Caco-2 (cell line): Measurements from ENCODE around the gene ZPBP. TPM values are rescaled to one million over a fixed set of nuclear protein-coding genes. Genes with fewer than 3 reads are reported as not detected.
A peak's percentile ranks its signal among the peaks of the same experiment; 100 is the strongest.

Source experiments
- Bru-seq: library from RNA; stranded (reverse); fragments of 400-500 nt; gene quantifications from one replicate; lab custom pipeline; 2021; lab: Mats Ljungman, UMichigan
- BruChase-seq, 2 experiments: library from RNA; stranded (reverse); fragments of 400-500 nt; gene quantifications; one replicate each; lab custom pipeline; 2021; lab: Mats Ljungman, UMichigan
- BruUV-seq: library from RNA; stranded (reverse); fragments of 400-500 nt; replicated peaks from 2 replicates; lab custom pipeline; 2021; lab: Mats Ljungman, UMichigan
- CTCF ChIA-PET: fragments of 300-600 bp; sonication (Branson Sonifier 250); formaldehyde crosslinking; loops from one replicate; lab custom pipeline; 2022; ENCODE audit warnings: antibody characterized with exemption; lab: Charles Lee
- POLR2A ChIA-PET: fragments of 300-600 bp; sonication (Branson Sonifier 250); formaldehyde crosslinking; loops from one replicate; lab custom pipeline; 2022; ENCODE audit warnings: antibody characterized with exemption; lab: Charles Lee
- DNase-seq, 2 experiments: peaks; one replicate each; pipeline versions ENCODE4 v3.0.0 to v3.0.0-alpha.2; 2020 to 2022
- H3K27me3 ChIP-seq: replicated peaks from 2 replicates; pipeline ENCODE4 v1.6.0; 2011; ENCODE audit warnings: low read length; ENCODE audit not compliant: control insufficient read depth, insufficient read depth
- H3K36me3 ChIP-seq: 2 replicates; pipeline ENCODE4 v1.5.1; 2011; ENCODE audit warnings: low read length; ENCODE audit not compliant: control insufficient read depth, insufficient read depth
- H3K4me1 ChIP-seq: fragments of 250-450 bp; sonication (Bioruptor Pico); 2 replicates; pipeline ENCODE4 v1.5.1; 2020; ENCODE audit warnings: mild to moderate bottlenecking
- H3K4me3 ChIP-seq: 2 replicates; pipeline ENCODE4 v1.5.1; 2011; ENCODE audit warnings: low read depth, mild to moderate bottlenecking, control low read depth, low read length
- H3K9me3 ChIP-seq: fragments of 250-450 bp; sonication (Bioruptor Pico); 2 replicates; pipeline ENCODE4 v1.5.1; 2020; ENCODE audit warnings: mild to moderate bottlenecking, moderate library complexity
- H3K27ac Mint-ChIP-seq: one replicate; pipeline ENCODE4 v1.8.0; 2022; ENCODE audit warnings: mixed read lengths; ENCODE audit not compliant: unreplicated experiment
- H3K27me3 Mint-ChIP-seq: one replicate; pipeline ENCODE4 v1.8.0; 2022; ENCODE audit warnings: mixed read lengths; ENCODE audit not compliant: insufficient read depth, unreplicated experiment
- H3K36me3 Mint-ChIP-seq: one replicate; pipeline ENCODE4 v1.8.0; 2022; ENCODE audit warnings: mild to moderate bottlenecking, mixed read lengths; ENCODE audit not compliant: insufficient read depth, unreplicated experiment
- H3K4me1 Mint-ChIP-seq: one replicate; pipeline ENCODE4 v1.8.0; 2022; ENCODE audit warnings: low read depth, mixed read lengths; ENCODE audit not compliant: unreplicated experiment
- H3K4me3 Mint-ChIP-seq: one replicate; pipeline ENCODE4 v1.8.0; 2022; ENCODE audit warnings: mild to moderate bottlenecking, moderate library complexity, mixed read lengths; ENCODE audit not compliant: unreplicated experiment
- H3K9me3 Mint-ChIP-seq: one replicate; pipeline ENCODE4 v1.8.0; 2022; ENCODE audit warnings: mixed read lengths; ENCODE audit not compliant: unreplicated experiment
- intact Hi-C: fragments of 100-400 bp; cut with micrococcal nuclease; formaldehyde crosslinking; loops from one replicate; pipeline ENCODE4 v1.10.0; 2022; ENCODE audit not compliant: unreplicated experiment
- long read RNA-seq: library from polyadenylated mRNA; stranded (forward); transcript quantifications from one replicate; pipeline ENCODE4 v2.0.0, GENCODE V29; 2022
- total RNA-seq: library from RNA; stranded (reverse); gene quantifications from 2 replicates; pipeline ENCODE4 v1.2.3, GENCODE V29; 2022
- TF ChIP-seq, protein P1 (sequence below), 2 experiments: fragments of 200-600 bp in 1 of 2; IDR thresholded peaks; 1 replicate in 1 of 2; 2 replicates in 1 of 2; pipeline versions ENCODE4 v1.5.1 to v1.8.0; 2011 to 2022; ENCODE audit warnings: antibody characterized with exemption in 1 of 2, control low read depth in 1 of 2, inconsistent platforms in 1 of 2, low read depth in 1 of 2, low read length in 1 of 2, mild to moderate bottlenecking in 1 of 2, moderate library complexity in 1 of 2; ENCODE audit not compliant: insufficient read depth in 1 of 2, severe bottlenecking in 1 of 2, unreplicated experiment in 1 of 2

Gene ZPBP
- total RNA-seq (not detected in 2 replicates), Bru-seq, nascent RNA (not detected), BruChase-seq, experiment 1, labeled RNA remaining after a 2-hour chase (percentile 2 among the genes with signal in this experiment), BruChase-seq, experiment 2, labeled RNA remaining after a 6-hour chase (percentile 1 among the genes with signal in this experiment)
- long read RNA-seq = 0 reads

DNA sequence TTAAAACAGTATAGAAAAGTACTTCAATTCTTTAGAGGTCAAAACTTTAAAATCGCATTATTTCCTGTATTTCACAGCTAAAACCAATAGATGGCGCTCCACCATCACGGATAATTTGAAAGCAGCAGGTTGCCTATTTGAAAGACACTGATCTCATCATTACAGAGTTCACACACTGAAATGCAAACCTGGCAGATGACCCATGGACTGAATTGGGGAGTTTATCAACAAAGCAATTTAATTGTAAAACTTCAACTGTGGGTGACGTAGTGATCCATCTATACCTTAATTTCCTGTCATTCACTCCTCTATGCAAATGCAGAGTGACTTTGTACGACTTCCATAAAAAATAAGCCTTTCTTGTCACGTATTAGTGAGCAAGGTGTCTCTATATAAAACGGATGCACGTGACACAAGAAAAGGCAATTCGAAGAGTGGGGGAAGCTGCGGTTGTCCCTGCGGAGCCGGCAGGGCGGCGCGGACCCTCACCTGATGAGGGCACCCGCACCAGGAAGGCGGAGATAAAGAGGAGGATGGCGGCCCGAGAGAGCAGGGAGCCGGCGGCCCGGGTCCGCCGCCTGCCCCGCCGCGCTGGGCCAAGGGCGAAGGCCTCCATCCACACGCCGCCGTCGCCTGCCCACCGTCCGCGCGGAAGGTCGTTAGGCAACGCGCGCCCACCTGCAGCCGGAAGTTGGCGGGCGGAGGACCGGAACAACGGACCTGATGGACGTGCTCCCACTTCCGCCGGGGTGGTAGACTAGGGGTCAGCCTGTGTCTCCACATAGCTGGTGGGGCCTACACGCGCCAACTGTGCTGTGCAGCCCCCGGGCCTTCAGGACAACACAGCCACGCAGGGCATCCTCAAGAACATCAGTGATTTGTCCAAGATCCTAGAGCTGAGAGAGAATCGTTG lies at the start of gene ZPBP:
Gene ZPBP (minus strand): TSS at position 668 of the 913 bp plus-strand sequence. CDS start 52 bp downstream, at position 616.
- Mint-ChIP-seq H3K4me3 (no peak within 1 kb of the TSS), H3K27ac (no peak within 1 kb of the TSS), H3K27me3 (peaks cover 3% of the 10 kb centered on the region), H3K36me3 (no peaks in the 10 kb centered on the region), H3K4me1 (no peaks in the 10 kb centered on the region), H3K9me3 (no peaks in the 10 kb centered on the region)
- no TSS peak for BruUV-seq
- 0 out of 2 replicates have a peak, but pooled peaks cover 6% of the 10 kb centered on the region for H3K9me3 ChIP-seq
- H3K4me1 ChIP-seq = no peaks in the 10 kb centered on the region
- CTCF ChIA-PET = interaction anchor here (0.6 to 1.1 kb wide), 7 partner anchors 24 to 1275 kb away, joined by 3 to 8 read pairs (median 3); no protein-coding TSS in a partner anchor
- POLR2A ChIA-PET = no interaction called here
- peak in 1 of 2 experiments; percentile 40 for DNase-seq
- intact Hi-C loops = loop anchor here (1.0 to 2.0 kb wide), 6 partner anchors 112 to 1068 kb away; no protein-coding TSS in a partner anchor
- no peaks in the 10 kb centered on the region for H3K36me3 ChIP-seq
- H3K4me3 ChIP-seq = no peak within 1 kb of the TSS
- TF ChIP-seq, protein P1, sequence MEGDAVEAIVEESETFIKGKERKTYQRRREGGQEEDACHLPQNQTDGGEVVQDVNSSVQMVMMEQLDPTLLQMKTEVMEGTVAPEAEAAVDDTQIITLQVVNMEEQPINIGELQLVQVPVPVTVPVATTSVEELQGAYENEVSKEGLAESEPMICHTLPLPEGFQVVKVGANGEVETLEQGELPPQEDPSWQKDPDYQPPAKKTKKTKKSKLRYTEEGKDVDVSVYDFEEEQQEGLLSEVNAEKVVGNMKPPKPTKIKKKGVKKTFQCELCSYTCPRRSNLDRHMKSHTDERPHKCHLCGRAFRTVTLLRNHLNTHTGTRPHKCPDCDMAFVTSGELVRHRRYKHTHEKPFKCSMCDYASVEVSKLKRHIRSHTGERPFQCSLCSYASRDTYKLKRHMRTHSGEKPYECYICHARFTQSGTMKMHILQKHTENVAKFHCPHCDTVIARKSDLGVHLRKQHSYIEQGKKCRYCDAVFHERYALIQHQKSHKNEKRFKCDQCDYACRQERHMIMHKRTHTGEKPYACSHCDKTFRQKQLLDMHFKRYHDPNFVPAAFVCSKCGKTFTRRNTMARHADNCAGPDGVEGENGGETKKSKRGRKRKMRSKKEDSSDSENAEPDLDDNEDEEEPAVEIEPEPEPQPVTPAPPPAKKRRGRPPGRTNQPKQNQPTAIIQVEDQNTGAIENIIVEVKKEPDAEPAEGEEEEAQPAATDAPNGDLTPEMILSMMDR (IDR thresholded peaks at IDR 0.05; ENCODE audit: insufficient read depth in 1 of 2, low read depth in 1 of 2, low read length in 1 of 2, severe bottlenecking in 1 of 2, unreplicated experiment in 1 of 2) = peak; percentile 54 to 74
- H3K27me3 ChIP-seq = no peaks in the 10 kb centered on the region

DNA sequence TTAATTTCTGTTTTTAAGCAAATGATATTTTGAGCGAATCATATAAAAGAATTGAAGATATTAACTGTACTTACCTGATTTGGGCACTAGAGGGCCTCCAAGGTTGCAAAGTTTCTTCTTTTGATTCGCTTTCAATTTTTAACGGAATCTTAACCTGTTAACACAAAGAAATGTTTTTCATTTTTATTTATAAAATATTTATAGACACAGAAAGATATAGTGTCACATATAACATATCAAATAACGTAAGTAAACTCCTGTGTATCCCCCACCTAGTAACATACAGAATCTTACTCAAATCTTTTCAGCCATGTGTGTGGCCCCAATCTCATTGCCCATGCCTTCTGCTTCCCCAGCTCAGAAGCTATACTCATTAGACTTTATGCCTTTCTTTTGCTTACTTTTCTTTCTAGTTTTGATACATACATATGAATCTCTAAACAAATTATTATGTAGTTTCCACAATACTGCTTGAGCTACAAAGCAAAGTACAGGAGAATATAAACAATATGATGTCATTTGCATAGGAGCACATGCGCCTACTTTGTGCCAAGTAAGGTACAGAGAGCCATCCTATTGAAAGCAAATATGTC lies 49.5 kb upstream of the ZPBP start:
- H3K27ac Mint-ChIP-seq = no peak overlapping the region
- intact Hi-C loops = loop anchor here (1.0 kb wide), 1 partner anchor 276 kb away; no protein-coding TSS in a partner anchor
- no peaks in the 10 kb centered on the region for H3K9me3 ChIP-seq
- no peaks in the 10 kb centered on the region for H3K4me1 ChIP-seq
- H3K4me3 ChIP-seq = no peak overlapping the region
- H3K36me3 Mint-ChIP-seq = no peaks in the 10 kb centered on the region
- H3K27me3 ChIP-seq = no peaks in the 10 kb centered on the region
- no peaks in the 10 kb centered on the region for H3K9me3 Mint-ChIP-seq
- H3K4me3 Mint-ChIP-seq = no peak overlapping the region
- TF ChIP-seq, protein P1 (IDR thresholded peaks at IDR 0.05; ENCODE audit: insufficient read depth in 1 of 2, low read depth in 1 of 2, low read length in 1 of 2, severe bottlenecking in 1 of 2, unreplicated experiment in 1 of 2) = peak; percentile 61 to 67
- DNase-seq = peak in 1 of 2 experiments; percentile 16
- BruUV-seq = no TSS peak
- H3K27me3 Mint-ChIP-seq = peaks cover 13% of the 10 kb centered on the region
- CTCF ChIA-PET = no interaction called here
- POLR2A ChIA-PET = no interaction called here
- no peaks in the 10 kb centered on the region for H3K36me3 ChIP-seq
- no peaks in the 10 kb centered on the region for H3K4me1 Mint-ChIP-seq

GRCh38 chr7:50141854-50142253 lies 48.8 kb upstream of the ZPBP start:
- H3K27me3 Mint-ChIP-seq = peaks cover 13% of the 10 kb centered on the region
- H3K9me3 ChIP-seq = no peaks in the 10 kb centered on the region
- no peaks in the 10 kb centered on the region for H3K4me1 ChIP-seq
- intact Hi-C loops = loop anchor here (1.0 kb wide), 1 partner anchor 276 kb away; no protein-coding TSS in a partner anchor
- BruUV-seq = no TSS peak
- no peak overlapping the region for H3K4me3 ChIP-seq
- TF ChIP-seq, protein P1 (IDR thresholded peaks at IDR 0.05; ENCODE audit: insufficient read depth in 1 of 2, low read depth in 1 of 2, low read length in 1 of 2, severe bottlenecking in 1 of 2, unreplicated experiment in 1 of 2) = no peak
- DNase-seq = no peak
- POLR2A ChIA-PET = no interaction called here
- CTCF ChIA-PET = no interaction called here
- H3K36me3 Mint-ChIP-seq = no peaks in the 10 kb centered on the region
- no peak overlapping the region for H3K27ac Mint-ChIP-seq
- no peaks in the 10 kb centered on the region for H3K9me3 Mint-ChIP-seq
- H3K36me3 ChIP-seq = no peaks in the 10 kb centered on the region
- no peak overlapping the region for H3K4me3 Mint-ChIP-seq
- no peaks in the 10 kb centered on the region for H3K27me3 ChIP-seq
- no peaks in the 10 kb centered on the region for H3K4me1 Mint-ChIP-seq
